HG03460 (cell line): ENCODE measurements around the gene SPATA31C2.
"Not testable (repeated sequence)": the region's sequence is repeated elsewhere in the genome, so short reads cannot be mapped to it uniquely, and the experiment has no call there.

Experiments used
- ATAC-seq: cut with Tn5 transposase; IDR thresholded peaks from one replicate; pipeline ENCODE4 v1.9.1; 2021; ENCODE audit not compliant: unreplicated experiment

The SPATA31C2 gene

DNA sequence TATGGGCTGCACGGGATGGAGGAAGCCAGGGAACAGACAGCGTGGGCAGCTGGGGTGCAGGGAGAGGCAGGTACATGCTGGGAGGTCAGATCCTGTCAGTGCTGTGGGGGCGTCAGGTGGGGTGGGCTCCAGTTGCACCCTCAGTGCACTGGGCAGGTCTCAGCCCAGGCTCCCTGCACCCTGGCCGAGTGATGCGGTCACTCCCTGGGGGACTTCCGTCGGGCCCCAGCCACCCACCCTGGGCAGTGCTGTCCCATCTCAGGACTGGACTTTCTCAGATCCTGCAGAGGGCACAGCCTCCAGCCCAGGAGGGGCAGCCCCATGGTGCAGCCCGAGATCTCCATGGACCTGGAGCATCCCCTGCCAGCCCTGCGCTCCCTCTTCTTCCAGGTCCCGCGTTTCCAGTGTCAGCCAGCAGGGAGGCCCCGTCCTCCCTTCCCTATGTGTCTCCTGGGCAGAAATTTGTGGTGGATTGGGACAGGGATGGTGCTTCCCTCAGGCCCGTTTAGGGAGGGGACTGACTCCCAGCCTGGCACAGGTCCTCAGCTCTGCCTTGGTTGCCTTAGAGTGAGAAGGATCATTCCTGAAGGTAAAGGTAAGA, 10.5 kb downstream of the SPATA31C2 start:
- not testable (repeated sequence) for ATAC-seq

DNA sequence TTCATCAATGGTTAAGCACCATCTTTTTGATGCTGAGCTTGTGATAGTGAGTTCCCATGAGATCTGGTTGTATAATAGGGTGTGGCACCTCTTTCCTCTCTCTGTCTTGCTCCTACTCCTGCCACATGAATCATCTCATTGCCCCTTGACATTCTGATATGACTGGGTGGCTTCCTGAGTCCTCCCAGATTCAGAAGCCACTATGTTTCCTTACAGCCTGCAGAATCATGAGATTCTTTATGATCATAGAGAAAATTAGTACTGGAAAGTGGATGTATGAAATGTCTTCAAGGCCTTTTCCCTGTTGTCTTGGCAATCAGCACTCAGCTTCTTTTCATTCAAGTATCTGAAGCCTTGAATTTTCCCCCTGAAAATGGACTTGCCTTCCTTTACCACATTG, 14.9 kb downstream of the SPATA31C2 start:
- not testable (repeated sequence) for ATAC-seq

DNA sequence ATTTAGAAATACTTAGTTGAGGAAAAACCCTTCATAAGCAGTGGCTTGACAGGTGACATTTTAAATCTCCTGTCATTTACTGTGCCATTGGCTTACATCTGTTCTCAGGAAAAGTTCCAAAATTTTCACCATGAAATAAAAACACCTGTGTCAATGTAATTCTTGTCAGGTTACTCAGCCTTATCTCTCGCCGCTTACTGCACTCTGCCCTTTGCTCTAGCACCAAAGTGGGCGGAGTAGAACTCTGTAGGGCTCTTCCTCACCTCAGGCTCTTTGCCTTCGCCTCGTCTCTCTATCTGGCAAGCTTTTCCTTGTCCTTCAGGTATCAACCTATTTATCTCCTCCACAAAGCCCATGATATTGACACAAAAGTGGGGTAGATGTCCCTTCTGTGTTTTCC, 20.2 kb downstream of the SPATA31C2 start:
- not testable (repeated sequence) for ATAC-seq

DNA sequence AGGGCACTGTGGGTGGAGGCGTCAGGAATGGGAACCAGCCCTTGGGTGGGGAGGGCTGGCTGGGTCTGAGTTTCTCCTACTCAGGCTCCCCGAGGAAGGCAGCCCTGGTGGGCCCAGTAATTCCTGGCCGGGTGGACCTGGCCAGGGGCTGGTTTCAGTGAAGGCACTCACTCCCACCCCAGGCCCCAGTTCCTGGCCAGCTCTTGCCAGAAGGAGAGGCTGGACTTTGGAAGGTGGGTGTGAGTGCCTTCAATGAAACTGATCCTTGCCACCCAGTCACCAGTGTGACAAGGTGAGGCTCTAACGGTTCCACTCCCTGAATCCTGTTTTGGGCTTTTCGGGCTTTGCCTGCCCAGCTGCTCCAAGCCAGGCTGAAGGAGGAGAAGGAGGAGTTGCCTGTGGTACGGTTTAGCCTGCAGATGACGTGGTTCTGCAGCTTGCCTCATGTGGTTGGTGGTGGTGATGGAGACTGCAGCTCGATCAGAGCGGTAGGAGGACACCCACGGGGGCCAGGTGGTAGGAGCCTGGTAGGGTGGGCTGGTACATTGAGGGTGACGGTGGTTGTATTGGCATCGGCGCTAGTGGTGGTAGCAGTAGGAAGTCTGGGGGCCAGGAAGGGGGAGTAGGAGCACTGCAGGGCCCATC, 23.2 kb downstream of the SPATA31C2 start:
- not testable (repeated sequence) for ATAC-seq

DNA sequence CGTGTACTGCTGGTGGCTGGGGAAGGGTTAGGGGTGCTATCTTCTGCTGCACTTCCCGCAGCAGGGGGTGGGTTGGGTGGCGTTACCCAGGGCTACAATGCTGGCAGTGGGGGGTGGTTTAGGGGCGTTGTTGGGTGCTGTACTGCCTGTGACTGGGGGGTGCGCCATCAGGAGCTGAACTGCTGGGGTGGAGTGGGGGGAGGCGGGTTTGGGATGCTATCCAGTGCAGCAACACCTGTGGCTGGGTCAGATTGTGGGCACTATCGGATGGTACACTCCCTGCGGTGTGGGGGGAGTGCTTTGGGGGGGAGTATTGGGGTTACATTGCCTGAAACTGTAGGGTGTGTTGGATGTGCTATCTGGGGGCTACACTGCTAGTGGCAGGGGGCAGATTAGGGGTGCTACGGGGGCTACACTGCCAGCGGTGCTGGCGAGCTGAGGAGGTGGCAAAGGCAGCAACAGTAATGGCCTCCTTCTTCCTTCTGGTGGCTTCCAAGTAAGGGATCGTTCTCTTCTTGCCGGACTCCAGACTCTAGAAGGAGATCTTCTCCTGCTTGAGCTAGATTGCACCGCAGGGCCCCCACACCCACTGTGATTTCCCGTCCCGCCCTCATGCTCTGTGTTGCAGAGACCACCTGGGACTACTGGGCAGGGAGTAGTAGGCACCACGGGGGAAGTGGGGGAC, 23.9 kb downstream of the SPATA31C2 start:
- not testable (repeated sequence) for ATAC-seq

DNA sequence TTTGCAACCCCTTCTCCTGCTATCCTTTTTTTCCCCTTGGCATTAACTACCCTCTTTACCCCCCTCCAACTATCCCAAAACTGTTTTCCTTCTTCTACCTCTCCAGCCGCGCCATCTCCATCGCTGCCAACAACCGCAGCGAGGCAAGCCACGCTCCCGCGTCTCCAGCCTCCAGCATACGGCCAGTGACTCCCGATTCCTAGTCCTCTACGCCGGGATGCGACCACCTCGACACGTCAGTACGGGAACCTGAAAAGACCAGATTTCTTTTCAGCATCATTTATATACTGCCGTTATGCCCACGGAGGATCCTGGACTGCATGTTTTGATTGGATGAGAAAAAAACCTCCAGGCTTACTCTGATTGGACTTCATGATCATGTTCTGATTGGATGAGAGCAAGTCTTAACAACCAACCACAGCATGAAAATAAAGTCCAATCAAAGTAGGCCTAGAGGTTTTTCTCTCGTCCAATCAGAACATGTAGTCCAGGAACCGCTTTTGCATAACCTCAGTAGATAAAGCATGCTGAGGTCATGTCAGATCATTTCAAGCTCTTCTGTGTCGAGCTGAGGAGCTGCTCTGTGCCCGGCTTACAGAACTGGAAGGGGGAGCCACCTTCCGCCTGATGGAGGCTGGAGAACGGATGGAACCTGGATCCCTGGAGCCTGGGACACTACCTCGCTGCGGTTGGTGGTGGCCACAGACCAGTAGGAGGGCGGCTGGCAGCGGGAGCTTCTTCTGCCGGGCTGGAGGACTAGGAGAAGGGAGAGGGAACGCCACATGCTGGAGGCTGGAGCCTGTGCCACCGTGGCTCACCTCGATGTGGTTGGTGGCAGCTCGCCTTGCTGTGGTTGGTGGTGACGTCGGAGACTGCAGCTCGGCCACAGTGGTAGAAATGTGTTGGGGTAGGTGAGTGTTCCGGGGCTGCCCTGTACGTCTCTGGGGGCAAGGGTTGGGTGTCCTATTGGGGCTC, 24.8 kb downstream of the SPATA31C2 start:
- ATAC-seq, result not testable (repeated sequence)

DNA sequence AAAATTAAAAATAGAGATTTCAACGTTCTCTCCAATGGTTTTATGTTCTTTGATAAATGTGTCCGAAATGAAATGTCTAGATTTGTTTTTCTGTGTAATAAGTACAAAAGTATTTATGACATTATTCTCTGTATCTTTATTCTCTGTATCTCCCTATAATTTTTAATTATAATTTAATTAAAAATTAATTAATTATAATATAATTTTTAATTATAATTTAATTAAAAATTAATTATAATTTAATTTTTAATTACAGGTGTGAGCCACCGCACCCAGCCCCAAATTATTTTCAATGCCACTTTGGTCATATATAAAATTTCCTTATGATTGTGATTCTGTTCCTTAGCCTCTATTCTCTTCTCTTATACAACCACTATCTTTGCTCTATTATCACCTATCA, 28.2 kb downstream of the SPATA31C2 start:
- no peak for ATAC-seq

DNA sequence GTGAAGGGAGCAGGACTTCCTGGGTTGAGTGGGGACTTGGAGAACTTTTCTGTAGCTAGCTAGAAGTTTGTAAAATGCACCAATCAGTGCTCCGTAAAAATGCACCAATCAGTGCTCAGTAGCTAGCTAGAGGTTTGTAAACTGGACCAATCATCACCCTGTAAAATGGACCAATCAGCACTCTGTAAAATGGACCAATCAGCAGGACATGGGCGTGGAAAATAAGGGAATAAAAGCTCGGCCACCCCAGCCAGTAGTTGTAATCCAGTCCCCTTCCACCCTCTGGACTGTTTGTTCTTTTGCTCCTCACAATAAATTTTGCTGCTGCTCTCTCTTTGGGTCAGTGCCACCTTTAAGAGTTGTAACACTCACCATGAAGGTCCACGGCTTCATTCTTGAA, 29.5 kb downstream of the SPATA31C2 start:
- no peak for ATAC-seq

DNA sequence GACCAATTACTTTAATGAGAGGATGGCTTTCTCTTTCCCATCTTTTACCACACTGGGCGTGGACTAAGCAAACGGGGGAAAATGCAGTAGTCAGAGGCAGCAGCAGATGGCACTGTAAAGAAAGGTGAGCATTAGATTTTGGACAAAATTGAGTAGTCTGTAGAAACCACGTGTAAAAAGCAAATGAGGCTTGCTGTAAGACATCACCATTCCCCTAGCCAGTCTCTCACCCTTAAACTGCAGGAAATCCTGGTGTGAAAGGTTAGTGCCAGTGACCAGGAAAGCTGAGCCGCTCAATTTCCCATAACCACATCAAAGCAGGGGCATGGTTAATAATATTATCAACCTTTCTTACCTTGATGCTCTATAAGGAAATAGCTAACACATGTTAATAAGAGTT, 31.8 kb downstream of the SPATA31C2 start:
- ATAC-seq, result no peak

DNA sequence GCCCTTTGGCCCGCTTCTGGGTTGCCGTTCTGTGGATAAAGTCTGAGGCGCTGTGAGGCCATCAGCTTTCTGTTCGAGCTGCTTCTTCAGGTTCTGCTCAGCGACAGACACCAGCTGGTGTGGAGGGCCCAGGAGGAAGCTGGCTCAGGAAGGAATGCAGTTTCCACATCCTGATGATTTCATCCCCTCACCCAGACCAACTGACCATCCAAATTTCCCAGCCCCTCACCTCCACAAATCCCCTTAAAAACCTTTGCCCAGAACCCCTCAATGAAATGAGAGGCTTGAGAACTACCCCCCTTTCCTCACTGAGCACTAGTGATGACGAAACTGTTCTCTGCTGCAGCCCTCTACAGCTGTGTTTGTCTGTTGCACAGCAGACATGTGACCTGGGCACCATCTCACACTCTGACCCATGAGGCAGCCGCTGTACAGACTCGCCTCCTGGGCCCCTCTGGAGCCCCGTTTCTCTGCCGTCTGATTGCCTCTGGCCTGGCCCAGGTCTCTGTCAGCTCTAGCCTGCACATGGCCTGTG, 45.4 kb downstream of the SPATA31C2 start:
- ATAC-seq, result no peak

DNA sequence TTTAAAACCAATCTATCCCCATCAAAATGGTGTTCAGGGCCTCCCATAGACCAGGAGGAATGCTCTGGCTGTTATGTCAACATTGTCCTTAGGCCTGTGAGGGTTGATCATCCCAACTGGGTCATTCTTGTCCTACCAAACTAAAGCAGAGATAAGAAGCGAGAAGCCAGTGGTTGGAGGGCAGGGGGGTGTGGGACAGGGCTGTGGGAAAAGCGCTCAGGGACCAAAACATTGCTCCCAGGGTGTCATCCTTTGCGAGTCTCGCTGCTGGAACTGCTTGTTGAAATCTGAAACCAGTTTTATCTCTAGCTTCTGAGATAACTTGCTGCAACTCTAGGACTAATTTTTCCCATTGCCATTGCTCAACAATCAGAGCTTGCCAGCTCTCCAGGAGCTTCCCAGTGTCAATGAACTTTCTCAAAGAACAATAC, 48.1 kb downstream of the SPATA31C2 start:
- no peak for ATAC-seq

DNA sequence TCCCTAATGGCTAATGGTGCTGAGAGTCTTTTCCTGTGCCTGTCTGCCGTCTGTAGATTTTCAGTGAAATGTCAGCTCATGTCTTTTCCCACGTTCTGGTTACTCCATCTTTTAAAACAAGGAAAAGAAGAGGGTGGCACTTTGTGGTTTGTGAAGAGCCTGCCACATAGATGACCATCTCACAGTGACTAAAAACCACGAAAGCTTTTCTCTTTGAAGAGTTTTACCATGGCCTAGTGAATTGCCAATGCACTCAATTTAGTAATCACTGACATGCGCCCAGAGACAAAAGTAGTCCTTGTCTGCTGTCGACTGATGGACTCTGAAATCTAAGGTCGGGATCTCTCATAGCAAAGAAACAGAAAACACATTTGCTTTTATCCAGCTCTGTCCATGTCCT, 50.4 kb downstream of the SPATA31C2 start:
- ATAC-seq, result no peak

DNA sequence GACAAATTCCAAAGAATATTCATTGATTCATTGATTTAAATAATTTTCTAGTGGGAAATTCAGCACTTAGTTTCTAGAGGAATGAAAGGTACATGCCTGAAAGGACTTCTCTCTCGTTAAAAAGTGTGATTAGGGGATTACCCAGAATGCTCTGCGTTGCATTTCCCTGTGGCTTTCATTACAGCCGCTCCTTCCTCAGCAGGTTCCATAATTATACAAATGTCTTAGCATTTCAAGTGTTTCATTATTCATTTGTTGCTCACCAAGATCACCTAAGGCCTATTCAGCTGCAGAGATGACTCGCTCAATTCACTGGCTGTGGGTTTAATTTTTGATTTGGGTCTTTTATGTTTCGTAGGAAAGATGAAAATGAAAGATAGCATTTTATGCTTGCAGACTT, 52.8 kb downstream of the SPATA31C2 start:
- ATAC-seq, result no peak

DNA sequence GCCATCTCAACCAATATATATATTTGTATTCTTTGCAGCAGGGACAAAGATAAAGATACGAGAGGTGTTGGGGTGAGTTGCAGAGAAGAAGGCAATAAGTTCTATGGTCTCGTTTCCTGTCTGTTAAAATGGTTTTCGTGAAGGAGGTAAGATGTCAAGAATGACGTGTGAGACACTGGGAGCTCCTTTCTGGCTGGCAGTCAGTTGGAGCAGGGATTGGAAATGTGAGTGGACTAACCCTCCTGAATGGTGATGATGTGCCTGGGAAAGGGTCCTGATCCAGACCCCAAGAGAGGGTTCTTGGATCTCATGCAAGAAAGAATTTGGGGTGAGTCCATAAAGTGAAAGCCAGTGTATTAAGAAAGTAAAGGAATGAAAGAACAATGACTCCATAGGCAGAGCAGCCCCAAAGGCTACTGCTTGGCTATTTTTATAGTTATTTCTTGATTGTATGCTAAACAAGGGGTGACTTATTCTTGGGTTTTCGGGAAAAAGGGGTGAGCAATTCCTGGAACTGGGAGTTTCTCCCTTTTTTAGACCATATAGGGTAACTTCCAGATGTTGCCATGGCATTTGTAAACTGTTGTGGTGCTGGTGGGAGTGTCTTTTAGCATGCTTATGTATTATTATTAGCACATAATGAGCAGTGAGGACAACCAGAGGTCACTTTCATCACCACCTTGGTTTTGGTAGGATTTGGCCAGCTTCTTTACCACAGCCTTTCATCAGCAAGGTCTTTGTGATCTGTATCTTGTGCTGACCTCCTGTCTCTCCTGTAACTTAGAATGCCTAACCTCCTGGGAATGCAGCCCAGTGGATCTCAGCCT, 53.7 kb downstream of the SPATA31C2 start:
- no peak for ATAC-seq
